GM19238 (cell line): Measurements from ENCODE around the gene CEP78.

Experiments
- DNase-seq: peaks from one replicate; pipeline ENCODE4 v3.0.0; 2011; ENCODE audit warnings: low spot score; ENCODE audit not compliant: insufficient read length

Gene CEP78

GRCh38 chr9:78307360-78307759, 71.5 kb downstream of the CEP78 start:
- no peak for DNase-seq

GRCh38 chr9:78309066-78309465, 73.2 kb downstream of the CEP78 start:
- no peak for DNase-seq

- no peak for DNase-seq
These were observed 75.2 kb downstream of the CEP78 start for GRCh38 chr9:78311075-78311474.

GRCh38 chr9:78311886-78312524, 76.1 kb downstream of the CEP78 start:
- no peak for DNase-seq

GRCh38 chr9:78314550-78314949, 78.7 kb downstream of the CEP78 start:
- DNase-seq = no peak

- no peak for DNase-seq
These were observed 79.3 kb downstream of the CEP78 start for GRCh38 chr9:78314953-78315870.

- DNase-seq = no peak
These were observed 80.5 kb downstream of the CEP78 start for GRCh38 chr9:78316166-78316892.

GRCh38 chr9:78319197-78320029, 83.5 kb downstream of the CEP78 start:
- no peak for DNase-seq

GRCh38 chr9:78320030-78320693, 84.3 kb downstream of the CEP78 start:
- DNase-seq = no peak

- DNase-seq = no peak
These were observed 85.1 kb downstream of the CEP78 start for GRCh38 chr9:78320875-78321496.

- DNase-seq = no peak
These were observed 85.6 kb downstream of the CEP78 start for GRCh38 chr9:78321505-78321904.

- no peak for DNase-seq
These were observed 88.3 kb downstream of the CEP78 start for GRCh38 chr9:78324068-78324650.

- DNase-seq = no peak
These were observed 88.8 kb downstream of the CEP78 start for GRCh38 chr9:78324682-78325081.

GRCh38 chr9:78325343-78325742, 89.5 kb downstream of the CEP78 start:
- no peak for DNase-seq

- no peak for DNase-seq
These were observed 90.0 kb downstream of the CEP78 start for GRCh38 chr9:78325846-78326360.

GRCh38 chr9:78326564-78326963, 90.7 kb downstream of the CEP78 start:
- DNase-seq = no peak
